Measurements from ENCODE around the gene AOPEP. TPM values are rescaled to one million over a fixed set of nuclear protein-coding genes. Genes with fewer than 3 reads are reported as not detected.

Gene AOPEP
- total and polyA plus RNA-seq, 2 of the 13 experiments (the other 11 are each of a cell fraction or from before 2014, with no cell fraction given), result 22.2 to 41.6 TPM

- peaks cover 6 to 19% of the 10 kb centered on the region in 2 experiments; a peak in 4 of 5 replicates for H3K36me3 ChIP-seq (replicated peaks in 1 of 2; ENCODE audit: control insufficient read depth in 1 of 2, insufficient read depth in 2 of 2, low read length in 2 of 2)
- H3K27ac ChIP-seq (ENCODE audit: extremely low read length, insufficient read depth, low read length), result no peak overlapping the region
- no peak overlapping the region for H2AFZ ChIP-seq (ENCODE audit: low read length)
- H3K9ac ChIP-seq (ENCODE audit: insufficient read depth, low read depth, low read length), result no peak overlapping the region
- no peak for FAIRE-seq
- no peaks in the 10 kb centered on the region for H3K9me3 ChIP-seq (ENCODE audit: low read length)
- no peak overlapping the region for H3K4me2 ChIP-seq (ENCODE audit: low read depth, low read length)
- in situ Hi-C loops (cut with HindIII; ENCODE audit: extremely low pct_ligation_motif_present, low pct_unique_long_range_greater_than_20kb) (no loop called here), intact Hi-C loops (cut with micrococcal nuclease; ENCODE audit: unreplicated experiment) (no loop called here)
- POLR2A ChIA-PET, result no interaction called here
- peaks cover 2% of the 10 kb centered on the region for H3K79me2 ChIP-seq (ENCODE audit: insufficient read depth, low read length)
- no peak for TF ChIP-seq ZNF143 (CRISPR knock-in tag; IDR thresholded peaks at IDR 0.05)
- TF ChIP-seq ZSCAN31 (CRISPR knock-in tag; IDR thresholded peaks at IDR 0.05; ENCODE audit: low read depth), result no peak
- TF ChIP-seq TERF1 (CRISPR knock-in tag; IDR thresholded peaks at IDR 0.05), result no peak
- TF ChIP-seq PRDM15 (CRISPR knock-in tag; IDR thresholded peaks at IDR 0.05), result no peak
- no peak for TF ChIP-seq REPIN1 (CRISPR knock-in tag; IDR thresholded peaks at IDR 0.05; ENCODE audit: borderline replicate concordance, low read depth)
- TF ChIP-seq ZIK1 (CRISPR knock-in tag; IDR thresholded peaks at IDR 0.05; ENCODE audit: borderline replicate concordance, low read depth), result no peak
- TF ChIP-seq JDP2 (CRISPR knock-in tag; IDR thresholded peaks at IDR 0.05; ENCODE audit: borderline replicate concordance), result no peak
- no peak for TF ChIP-seq SOX5 (CRISPR knock-in tag; IDR thresholded peaks at IDR 0.05; ENCODE audit: borderline replicate concordance)
- H4K20me1 ChIP-seq (ENCODE audit: insufficient read depth, low read length), result no peaks in the 10 kb centered on the region
- H3K4me1 ChIP-seq (ENCODE audit: insufficient read depth, low read length), result no peaks in the 10 kb centered on the region
- no peak overlapping the region for H3K4me3 ChIP-seq (replicated peaks in 1 of 3; ENCODE audit: insufficient read depth in 1 of 3, low read depth in 2 of 3, low read length in 3 of 3)
- BruUV-seq (replicated peaks), result no TSS peak
- 100% methylated on average over 1 of the region's 1 CpG for WGBS (ENCODE audit: low lambda C conversion rate)
- DNase-seq (ENCODE audit: low spot score), result no peak
- CTCF ChIA-PET (ENCODE audit: low intra/inter-chr PET ratio, low total read pairs), result no interaction called here
- no peak for ATAC-seq
- H3K27me3 ChIP-seq (ENCODE audit: control insufficient read depth in 1 of 2, insufficient read depth in 2 of 2, low read length in 2 of 2), result no peaks in the 10 kb centered on the region
Observed at GRCh38 chr9:94758031-94758430, 31.5 kb downstream of the AOPEP start.
